ENCODE data around the gene CACNB2. TPM values are rescaled to one million over a fixed set of nuclear protein-coding genes. Genes with fewer than 3 reads are reported as not detected.

CACNB2 gene
- total and polyA plus RNA-seq, 2 of the 13 experiments (the other 11 are each of a cell fraction or from before 2014, with no cell fraction given) = not detected

DNA sequence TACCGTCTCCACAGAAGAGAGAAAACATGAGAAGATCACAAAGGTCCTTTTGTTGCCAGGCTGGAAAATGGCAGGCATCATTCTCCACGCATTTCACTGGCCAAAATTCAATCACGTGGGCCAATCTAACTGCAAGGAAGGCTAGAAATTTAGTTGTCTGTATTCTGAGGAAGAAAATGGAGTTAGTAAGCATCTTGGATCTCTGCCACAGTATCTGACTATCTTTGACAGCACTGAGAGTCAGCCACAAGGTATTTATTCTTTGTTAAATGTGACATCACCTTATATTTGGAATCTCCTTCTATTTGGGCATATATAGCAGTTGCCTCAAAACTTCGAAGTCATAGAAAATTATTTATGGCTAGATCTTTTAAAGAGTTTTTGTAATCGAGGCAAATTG lies 297.3 kb downstream of the CACNB2 start (continued):
- TF ChIP-seq, protein P1, sequence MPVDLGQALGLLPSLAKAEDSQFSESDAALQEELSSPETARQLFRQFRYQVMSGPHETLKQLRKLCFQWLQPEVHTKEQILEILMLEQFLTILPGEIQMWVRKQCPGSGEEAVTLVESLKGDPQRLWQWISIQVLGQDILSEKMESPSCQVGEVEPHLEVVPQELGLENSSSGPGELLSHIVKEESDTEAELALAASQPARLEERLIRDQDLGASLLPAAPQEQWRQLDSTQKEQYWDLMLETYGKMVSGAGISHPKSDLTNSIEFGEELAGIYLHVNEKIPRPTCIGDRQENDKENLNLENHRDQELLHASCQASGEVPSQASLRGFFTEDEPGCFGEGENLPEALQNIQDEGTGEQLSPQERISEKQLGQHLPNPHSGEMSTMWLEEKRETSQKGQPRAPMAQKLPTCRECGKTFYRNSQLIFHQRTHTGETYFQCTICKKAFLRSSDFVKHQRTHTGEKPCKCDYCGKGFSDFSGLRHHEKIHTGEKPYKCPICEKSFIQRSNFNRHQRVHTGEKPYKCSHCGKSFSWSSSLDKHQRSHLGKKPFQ (CRISPR knock-in tag; IDR thresholded peaks at IDR 0.05; ENCODE audit: insufficient replicate concordance) = no peak
- TF ChIP-seq REXO4 (CRISPR knock-in tag; IDR thresholded peaks at IDR 0.05; ENCODE audit: borderline replicate concordance) (no peak), TEAD3 (CRISPR knock-in tag; optimal IDR thresholded peaks at IDR 0.05; ENCODE audit: borderline replicate concordance) (no peak), RBM22 (optimal IDR thresholded peaks at IDR 0.05; ENCODE audit: low read length) (no peak), ZC3H4 (CRISPR knock-in tag; IDR thresholded peaks at IDR 0.05; ENCODE audit: borderline replicate concordance) (no peak), ZNF296 (CRISPR knock-in tag; conservative IDR thresholded peaks at IDR 0.05) (no peak), MYNN (CRISPR knock-in tag; IDR thresholded peaks at IDR 0.05; ENCODE audit: low read depth) (no peak)
- TF ChIP-seq, protein P2, sequence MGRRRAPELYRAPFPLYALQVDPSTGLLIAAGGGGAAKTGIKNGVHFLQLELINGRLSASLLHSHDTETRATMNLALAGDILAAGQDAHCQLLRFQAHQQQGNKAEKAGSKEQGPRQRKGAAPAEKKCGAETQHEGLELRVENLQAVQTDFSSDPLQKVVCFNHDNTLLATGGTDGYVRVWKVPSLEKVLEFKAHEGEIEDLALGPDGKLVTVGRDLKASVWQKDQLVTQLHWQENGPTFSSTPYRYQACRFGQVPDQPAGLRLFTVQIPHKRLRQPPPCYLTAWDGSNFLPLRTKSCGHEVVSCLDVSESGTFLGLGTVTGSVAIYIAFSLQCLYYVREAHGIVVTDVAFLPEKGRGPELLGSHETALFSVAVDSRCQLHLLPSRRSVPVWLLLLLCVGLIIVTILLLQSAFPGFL (CRISPR knock-in tag; IDR thresholded peaks at IDR 0.05) = no peak
- TF ChIP-seq, protein P3, sequence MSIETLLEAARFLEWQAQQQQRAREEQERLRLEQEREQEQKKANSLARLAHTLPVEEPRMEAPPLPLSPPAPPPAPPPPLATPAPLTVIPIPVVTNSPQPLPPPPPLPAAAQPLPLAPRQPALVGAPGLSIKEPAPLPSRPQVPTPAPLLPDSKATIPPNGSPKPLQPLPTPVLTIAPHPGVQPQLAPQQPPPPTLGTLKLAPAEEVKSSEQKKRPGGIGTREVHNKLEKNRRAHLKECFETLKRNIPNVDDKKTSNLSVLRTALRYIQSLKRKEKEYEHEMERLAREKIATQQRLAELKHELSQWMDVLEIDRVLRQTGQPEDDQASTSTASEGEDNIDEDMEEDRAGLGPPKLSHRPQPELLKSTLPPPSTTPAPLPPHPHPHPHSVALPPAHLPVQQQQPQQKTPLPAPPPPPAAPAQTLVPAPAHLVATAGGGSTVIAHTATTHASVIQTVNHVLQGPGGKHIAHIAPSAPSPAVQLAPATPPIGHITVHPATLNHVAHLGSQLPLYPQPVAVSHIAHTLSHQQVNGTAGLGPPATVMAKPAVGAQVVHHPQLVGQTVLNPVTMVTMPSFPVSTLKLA (IDR thresholded peaks at IDR 0.05) = no peak
